ENCODE data around the gene EIF4E1B. TPM values are rescaled to one million over a fixed set of nuclear protein-coding genes. Genes with fewer than 3 reads are reported as not detected.

The EIF4E1B gene
- total RNA-seq, 1 donor from 2014 or later, result not detected

DNA sequence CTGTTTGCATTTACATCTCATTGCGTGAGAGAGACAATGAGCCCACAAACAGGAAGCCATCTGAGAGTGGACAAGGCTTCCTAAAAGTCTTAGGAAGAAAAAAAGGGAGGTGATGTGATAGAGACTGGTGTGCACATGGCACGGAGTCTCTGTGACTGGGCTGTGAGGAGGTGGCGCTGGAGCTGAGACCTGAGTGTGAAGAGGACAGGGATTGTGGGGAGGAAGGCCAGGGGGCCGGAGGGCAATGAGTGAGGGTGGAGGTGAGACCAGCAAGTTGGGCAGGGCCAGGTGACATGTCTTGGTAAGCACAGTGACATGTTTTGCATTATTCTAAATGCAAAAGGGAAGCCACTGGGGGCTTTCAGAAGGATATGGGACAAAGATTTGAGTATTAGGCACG is 61.9 kb downstream of the EIF4E1B start:
- DNase-seq, result no peak

DNA sequence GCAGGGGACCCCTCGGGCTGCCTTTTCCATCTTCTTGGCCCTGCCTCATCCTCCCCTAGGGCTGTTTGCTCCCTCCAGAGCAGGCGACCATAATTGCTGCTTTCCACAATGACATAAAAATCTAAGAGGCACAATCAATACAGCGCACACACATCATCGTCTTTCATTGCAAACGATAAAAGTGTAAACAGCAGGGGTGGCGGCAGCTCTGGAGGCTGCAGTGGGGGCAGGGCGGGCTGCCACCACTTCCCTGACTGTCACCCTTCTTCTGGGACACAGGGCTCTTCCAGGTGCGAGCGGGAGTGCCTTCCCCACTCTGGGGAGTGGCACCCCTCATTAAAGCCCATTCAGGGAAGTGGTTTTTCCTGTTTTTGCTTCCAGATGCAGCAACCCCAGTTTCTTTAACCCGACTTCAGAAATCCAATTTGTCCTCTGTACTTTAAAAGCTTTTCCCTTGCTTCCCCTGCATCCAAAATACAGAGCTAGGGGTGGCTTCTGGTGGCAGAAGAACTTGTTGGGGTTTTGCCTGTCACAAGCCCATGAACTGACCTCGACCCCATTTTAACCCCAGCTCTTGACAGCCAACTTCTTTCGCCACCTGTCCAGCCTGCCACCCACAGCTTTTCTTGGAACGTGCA is 62.5 kb downstream of the EIF4E1B start:
- DNase-seq, result no peak

DNA sequence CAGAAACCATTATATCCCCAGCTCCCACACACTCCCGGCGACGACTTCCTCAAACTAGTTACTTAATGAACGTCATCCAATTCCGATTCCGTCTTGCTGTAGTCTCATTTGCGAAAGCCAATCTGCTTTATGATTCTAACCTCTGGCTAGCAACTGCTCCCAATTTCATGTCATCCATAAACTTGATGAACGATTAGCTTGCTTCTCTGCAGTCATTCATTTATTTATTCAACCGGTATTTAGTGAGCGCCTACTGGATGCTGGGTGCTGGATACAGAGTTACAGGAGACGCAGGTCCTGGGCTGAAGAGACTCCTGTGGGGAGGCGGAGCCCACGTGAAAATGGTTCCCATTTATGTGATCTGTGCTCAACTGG is 63.0 kb downstream of the EIF4E1B start:
- DNase-seq, result no peak

DNA sequence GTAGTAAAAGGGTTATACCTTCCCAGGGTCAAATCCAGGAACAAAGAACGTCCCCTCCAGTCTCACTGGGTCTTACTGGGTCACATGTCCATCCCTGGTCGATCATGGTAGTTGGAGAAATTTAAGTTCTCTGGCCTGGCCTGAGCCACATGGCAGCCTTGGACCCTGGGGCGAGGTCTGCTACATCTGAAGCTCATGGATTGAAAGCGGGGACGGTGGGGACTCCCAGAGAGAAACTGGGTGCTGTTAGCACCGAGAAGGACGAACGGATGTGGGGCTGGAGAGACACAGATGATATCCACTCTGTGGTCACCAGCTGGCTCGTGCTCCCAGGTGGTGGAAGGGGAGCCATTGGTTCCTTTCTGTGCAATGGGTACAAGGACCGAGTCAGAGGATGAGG is 63.7 kb downstream of the EIF4E1B start:
- DNase-seq, result no peak

DNA sequence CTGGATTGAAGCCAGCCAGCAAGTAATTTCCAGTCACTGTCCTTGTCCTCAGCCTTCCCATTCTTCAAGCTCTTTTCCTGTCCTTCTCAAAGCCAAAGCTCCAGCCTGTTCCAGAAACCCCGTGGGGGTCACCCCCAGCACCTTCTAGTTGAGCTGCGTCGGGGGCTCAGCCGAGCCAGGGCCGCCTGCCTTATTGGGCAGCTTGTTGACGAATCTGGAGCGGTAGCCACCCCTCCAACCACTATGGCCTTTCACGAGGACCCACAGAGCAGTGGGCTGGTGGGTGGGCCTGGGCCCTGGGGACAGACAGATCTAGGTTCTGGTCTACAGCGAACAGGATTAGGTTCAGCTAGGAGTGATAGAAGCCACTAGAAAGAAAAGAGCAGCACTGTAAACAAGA is 64.2 kb downstream of the EIF4E1B start:
- DNase-seq, result no peak

DNA sequence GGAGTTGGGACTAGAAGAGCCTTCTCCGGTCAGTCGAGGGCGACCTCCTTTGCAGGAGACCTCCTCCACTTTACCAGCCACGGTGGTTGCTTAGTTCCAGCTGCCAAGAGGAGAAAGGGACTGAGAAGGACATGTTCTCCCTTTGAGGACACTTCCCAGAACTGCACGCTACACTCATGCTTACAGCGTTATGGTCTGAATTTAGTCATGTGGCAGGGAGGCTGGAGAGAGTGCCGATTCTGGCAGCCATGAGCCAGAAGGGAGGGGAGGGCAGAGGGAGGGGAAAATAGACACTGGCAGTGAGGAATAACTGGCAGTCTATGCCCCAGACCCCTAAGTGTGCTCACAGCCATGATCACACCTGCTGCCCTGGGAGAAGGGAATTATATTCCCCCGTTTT is 64.6 kb downstream of the EIF4E1B start:
- DNase-seq, result no peak

Small RNA genes within 50 kb of the gene (small RNA-seq; reads per million reads assigned to genes)
- not detected for gene MIR4281 (ENCODE audit: low replicate concordance)

Other genes with a start within 250 kb of the EIF4E1B start
- gene NOP16, start 242.1 kb upstream of the EIF4E1B start, total RNA-seq, result 11.6 TPM
- gene HIGD2A, start 241.9 kb upstream of the EIF4E1B start, total RNA-seq, result 69.9 TPM
- 63.0 TPM for gene CLTB, start 214.1 kb upstream of the EIF4E1B start, total RNA-seq
- gene FAF2, start 182.3 kb upstream of the EIF4E1B start, total RNA-seq, result 32.4 TPM
- 9.5 TPM for gene RNF44, start 93.3 kb upstream of the EIF4E1B start, total RNA-seq
- gene CDHR2, start 81.3 kb upstream of the EIF4E1B start, total RNA-seq, result not detected
- 4.8 TPM for gene GPRIN1, start 20.5 kb upstream of the EIF4E1B start, total RNA-seq
- gene SNCB, start 141 bp upstream of the EIF4E1B start, total RNA-seq, result 0.39 TPM
- gene TSPAN17, start 16.8 kb downstream of the EIF4E1B start, total RNA-seq, result 16.6 TPM
- gene UNC5A, start 179.9 kb downstream of the EIF4E1B start, total RNA-seq, result 0.30 TPM

Measured in skin of body (tissue), 3 donors.